K562 treated with DMSO at 1 percent for 12 hours (cell line): ENCODE measurements around the gene DUSP10. TPM values are rescaled to one million over a fixed set of nuclear protein-coding genes. Genes with fewer than 3 reads are reported as not detected.

Experiments used
- total RNA-seq: library from RNA; unstranded; fragments of 300-600 nt; gene quantifications from 2 replicates; pipeline ENCODE4 v1.2.3, GENCODE V29; 2022; ENCODE audit not compliant: insufficient read depth

Gene DUSP10
- 6.7 and 9.4 TPM in 2 replicates for total RNA-seq

GRCh38 chr1:221741703-221742554 is at the start of gene DUSP10:
TSS of gene DUSP10 (minus strand) at chr1:221742089. CDS start at chr1:221739744, 2,345 bp downstream.

